Right renal pelvis (tissue), 4 donors: ENCODE data around the gene ACSBG1. TPM values are rescaled to one million over a fixed set of nuclear protein-coding genes. Genes with fewer than 3 reads are reported as not detected.

Experiments
- DNase-seq, 4 donors: peaks; one replicate each; pipeline ENCODE4 v3.0.0-alpha.2; 2013; ENCODE audit warnings: low read depth in 4 of 4, low spot score in 3 of 4, missing footprints in 1 of 4
- polyA plus RNA-seq, 4 donors: library from polyadenylated mRNA; unstranded; fragments of 120-200 nt; gene quantifications; one replicate each; pipeline ENCODE4 v1.2.1, GENCODE V29; 2013; ENCODE audit not compliant: insufficient read length in 4 of 4

ACSBG1 gene, protein sequence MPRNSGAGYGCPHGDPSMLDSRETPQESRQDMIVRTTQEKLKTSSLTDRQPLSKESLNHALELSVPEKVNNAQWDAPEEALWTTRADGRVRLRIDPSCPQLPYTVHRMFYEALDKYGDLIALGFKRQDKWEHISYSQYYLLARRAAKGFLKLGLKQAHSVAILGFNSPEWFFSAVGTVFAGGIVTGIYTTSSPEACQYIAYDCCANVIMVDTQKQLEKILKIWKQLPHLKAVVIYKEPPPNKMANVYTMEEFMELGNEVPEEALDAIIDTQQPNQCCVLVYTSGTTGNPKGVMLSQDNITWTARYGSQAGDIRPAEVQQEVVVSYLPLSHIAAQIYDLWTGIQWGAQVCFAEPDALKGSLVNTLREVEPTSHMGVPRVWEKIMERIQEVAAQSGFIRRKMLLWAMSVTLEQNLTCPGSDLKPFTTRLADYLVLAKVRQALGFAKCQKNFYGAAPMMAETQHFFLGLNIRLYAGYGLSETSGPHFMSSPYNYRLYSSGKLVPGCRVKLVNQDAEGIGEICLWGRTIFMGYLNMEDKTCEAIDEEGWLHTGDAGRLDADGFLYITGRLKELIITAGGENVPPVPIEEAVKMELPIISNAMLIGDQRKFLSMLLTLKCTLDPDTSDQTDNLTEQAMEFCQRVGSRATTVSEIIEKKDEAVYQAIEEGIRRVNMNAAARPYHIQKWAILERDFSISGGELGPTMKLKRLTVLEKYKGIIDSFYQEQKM
- polyA plus RNA-seq: under 1 TPM; 0.55 to 0.96 (median 0.80) TPM

DNA sequence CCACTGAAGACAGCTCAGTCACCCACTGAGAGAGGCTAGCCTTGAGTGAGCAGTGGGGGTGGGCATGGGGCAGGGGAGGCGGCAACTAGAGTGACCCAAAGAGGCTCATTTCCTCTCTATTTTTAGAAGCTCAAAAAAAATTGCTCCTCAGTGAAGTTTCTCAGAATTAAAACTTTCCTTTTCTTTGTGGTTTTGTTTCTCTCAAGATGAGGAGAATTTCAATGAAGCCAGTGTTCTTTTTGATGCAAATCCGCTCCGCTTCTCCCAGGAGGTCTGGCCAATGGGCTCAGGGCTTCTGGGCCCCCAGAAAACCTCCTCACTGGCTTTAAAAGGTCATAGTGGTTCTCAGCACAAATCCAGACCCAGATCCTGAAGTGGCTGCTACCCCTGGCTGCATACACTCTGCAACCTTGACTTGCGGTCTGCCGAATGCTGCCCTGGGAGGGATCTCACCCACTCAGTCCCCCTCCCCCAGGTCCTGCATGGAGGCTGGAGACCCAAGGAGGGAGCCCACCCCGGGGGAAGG, at the start of gene ACSBG1:
Gene ACSBG1, minus strand, starts transcription at position 51 of the 526 bp plus-strand sequence. CDS start 64 bp downstream, outside the sequence.
- no peak for DNase-seq

DNA sequence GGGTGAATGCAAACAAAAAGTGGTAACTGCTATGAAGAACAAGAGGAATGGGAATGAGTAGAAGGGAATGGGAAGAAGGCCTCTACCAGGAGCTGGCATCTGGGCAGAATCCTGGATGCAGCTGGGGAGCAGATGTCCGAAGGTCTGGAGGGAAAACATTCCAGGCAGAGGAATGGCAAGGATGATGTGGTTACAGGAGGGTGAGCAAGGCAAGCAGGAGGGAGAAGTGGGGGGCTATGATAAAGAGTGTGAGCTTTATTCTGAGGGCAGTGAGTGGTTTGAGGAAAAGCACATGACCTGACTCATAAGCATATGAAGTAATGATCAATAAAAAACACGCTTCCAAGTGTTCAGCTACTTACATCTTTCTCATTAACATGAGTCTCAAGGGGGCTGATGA, 48.0 kb upstream of the ACSBG1 start:
- DNase-seq: no peak

DNA sequence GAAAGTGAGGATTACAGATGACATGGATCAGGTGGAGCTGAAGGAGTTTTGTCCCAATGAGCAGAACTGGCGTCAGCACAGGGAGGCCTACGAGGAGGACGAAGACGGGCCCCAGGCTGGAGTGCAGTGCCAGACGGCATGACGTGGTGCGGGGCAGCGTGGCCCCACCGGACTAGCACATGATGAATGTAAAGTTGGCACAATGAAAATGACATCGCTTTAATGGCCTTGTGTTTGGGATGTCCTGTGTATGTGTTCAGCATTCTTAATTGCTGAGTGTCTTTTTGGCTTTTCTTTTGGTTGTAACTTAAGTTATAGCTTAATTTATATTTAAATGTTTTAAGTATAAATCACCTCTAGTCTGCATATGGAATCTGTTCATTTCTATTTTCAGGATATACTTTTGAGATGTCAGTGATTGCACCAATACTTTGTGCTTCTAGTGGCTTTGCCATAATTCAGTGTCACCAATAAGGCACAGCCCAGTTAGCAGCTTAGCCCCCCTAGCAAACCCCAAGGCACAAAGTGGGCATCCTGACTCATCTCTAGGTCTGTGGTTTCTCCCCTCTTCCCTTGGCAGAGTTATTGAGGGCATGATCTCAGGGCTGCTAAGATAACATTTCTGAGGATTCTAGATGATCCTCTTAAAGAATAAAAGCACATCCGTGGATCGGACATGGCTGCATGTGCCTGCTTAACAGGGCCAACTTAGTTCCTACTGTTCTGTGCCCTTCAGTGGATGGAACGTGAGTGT, 46.1 kb upstream of the ACSBG1 start:
- DNase-seq: no peak

DNA sequence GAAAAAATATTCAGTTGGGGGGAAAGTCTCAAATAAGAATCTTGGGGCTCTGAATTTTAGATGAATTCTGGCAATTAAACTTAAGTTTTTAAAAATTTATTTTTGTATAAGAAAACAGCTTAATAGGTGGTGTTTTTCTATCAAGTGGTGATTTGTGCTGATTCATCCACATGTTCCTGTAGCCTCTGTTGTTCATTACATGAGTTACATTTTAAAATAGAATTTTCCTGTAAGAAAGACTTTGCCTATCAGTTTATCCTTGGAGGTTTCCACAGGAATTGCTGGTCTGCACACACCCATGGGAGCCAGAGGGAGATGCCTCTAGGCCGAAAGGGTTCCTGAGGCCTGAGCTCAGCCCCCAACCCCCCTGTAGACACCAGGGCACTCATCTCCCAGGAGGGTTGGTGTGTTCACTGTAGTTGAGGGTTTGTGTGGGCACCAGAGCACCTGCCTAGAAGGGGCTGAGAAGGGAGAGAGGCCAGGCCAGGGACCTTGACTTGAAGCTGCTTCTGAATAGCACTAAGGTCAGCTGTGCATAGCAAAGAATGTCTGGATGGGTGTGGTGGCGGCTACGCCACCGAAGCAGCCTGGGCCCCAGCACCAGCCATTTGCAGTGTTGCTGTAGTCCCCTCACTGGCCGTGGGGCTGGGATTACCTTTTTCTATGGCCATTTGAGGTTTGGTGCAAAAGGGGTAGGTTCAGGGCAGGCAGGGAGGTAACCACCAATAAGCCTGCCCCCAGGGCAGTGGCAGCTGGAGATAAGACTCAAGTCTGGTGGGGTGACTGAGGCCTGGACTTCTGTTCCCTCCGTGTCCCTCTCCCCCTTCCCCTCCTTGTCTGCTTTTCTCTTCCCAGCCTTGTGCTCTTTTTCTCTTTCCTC, 41.9 kb upstream of the ACSBG1 start:
- no peak for DNase-seq

DNA sequence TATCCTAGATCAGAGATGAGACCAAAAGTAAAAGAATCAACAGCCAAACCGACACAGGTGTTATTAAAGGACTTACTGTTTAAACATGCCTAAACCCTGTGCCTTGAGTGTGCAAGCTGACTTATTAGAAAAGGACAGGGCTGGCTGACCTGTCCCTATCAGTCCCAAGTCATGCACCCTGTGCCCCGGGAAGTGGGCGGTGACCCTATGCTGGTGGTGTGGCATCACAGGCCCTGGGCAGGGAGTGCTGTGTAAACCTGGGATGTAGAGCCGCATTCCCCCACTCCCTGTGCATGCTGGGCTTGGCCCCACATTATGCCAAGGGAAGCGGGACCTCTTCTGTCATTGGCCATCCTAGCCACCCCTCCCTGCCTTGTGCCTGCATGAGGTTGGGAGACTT, 40.6 kb upstream of the ACSBG1 start:
- DNase-seq: no peak

DNA sequence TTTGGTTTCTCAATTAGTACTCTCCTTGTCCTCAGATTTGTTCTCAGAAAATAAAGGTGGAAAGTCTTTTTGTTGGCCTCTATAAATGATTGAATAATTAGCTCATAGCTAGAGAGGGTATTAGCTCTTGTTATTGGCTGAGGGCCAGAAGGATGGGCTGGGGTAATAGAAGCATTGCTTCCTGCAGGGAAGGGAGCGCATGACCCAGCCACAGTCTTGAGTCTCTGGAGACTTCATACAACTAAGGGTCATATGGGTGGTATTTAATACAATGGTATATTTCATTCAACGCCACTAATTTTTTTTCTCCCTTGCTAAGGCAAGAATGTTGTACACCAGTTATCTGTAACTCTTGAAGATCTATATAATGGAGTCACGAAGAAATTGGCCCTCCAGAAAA, 38.4 kb upstream of the ACSBG1 start:
- DNase-seq: no peak

DNA sequence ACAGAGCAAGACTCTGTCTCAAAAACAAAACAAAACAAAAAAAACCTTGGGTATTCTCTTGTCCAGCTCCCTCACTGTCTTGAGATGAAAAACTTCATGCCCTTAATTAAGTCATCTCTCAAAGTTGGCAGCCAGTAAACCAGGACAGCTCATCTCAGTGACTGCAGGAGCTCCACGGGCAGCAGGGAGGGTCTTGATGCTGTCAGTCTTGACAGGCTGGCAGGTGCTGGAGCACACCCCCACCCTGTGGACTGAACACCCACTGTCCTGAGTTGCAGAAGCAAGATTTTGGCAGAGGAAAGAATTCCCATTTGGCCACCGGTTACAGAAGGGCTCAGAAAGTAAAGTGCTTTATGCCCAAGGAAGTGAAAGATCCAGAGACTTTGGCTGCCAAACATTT, 38.0 kb upstream of the ACSBG1 start:
- no peak for DNase-seq

DNA sequence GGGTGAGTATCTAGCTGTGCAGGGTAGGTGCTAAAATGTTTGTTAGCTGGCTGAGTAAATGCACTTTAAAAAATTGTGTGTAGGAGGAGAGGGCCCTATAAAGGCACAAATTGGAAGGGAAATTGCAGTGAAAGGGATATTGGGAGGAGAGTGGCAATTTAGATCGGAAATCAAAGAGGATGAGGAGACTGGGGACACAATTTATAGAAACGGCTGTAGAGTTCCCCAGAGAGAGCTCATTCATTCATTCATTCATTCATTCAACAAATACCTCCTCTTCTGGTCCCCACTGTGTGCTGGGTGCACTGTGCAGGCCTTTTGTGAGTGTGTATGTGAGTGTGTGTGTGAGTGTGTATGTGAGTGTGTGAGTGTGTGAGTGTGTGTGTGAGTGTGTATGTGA, 32.4 kb upstream of the ACSBG1 start:
- DNase-seq: no peak

DNA sequence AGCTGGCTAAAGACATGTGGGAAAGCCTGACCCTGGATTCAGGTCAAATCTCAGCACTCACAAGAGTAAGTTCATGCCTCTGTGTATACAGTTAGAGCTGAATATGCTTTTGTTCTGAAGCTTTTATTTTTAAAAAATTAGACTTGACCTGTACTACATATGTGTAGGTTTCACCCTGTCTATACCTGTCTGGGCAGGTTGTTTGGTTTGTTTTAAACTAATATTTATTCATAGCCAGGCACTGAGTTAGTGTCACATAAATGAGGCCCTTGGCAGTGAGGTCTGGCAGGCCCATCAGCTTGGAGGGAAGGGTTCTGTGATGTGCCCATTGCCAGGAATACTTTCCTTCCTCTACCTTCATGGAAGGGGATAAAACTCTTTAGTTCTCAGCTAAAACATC, 31.9 kb upstream of the ACSBG1 start:
- no peak for DNase-seq

DNA sequence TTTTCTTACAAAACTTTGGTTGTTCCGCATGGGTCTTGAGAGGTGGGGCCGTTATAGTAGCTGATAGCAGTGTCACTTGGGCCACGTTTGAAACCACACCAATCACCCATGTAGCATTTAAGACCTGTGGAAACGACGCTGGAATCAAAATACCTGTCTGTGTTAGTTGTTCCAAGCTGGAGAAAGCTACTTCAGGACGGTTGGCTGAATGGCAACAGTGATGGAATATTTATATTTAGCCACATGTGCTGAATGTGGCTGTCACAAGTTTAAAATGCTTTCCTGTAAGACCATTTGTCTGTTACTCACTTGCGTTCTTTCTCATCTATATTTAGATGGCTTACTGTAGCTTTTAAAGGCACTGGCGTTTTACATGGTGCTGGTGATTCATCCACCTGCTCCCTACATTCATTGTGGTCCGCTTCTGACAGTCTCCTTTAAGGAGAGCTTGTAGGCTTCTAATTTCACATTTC, 31.4 kb upstream of the ACSBG1 start:
- DNase-seq: no peak

DNA sequence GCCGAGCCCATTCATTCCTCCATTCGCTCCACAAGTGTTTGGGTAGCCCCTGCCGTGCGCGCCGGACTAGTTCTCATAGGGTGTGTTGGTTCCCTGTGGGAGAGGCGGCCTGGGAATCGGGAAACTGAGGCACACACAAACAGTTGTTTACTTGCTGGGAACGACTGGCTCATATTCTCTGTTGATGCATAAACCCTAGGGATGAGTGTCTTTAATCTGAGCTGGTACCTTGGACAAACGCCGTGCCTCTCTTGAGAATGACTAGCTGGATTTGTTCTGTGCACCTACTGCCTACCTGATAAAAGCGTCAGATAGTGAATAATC, 30.7 kb upstream of the ACSBG1 start:
- DNase-seq: no peak

DNA sequence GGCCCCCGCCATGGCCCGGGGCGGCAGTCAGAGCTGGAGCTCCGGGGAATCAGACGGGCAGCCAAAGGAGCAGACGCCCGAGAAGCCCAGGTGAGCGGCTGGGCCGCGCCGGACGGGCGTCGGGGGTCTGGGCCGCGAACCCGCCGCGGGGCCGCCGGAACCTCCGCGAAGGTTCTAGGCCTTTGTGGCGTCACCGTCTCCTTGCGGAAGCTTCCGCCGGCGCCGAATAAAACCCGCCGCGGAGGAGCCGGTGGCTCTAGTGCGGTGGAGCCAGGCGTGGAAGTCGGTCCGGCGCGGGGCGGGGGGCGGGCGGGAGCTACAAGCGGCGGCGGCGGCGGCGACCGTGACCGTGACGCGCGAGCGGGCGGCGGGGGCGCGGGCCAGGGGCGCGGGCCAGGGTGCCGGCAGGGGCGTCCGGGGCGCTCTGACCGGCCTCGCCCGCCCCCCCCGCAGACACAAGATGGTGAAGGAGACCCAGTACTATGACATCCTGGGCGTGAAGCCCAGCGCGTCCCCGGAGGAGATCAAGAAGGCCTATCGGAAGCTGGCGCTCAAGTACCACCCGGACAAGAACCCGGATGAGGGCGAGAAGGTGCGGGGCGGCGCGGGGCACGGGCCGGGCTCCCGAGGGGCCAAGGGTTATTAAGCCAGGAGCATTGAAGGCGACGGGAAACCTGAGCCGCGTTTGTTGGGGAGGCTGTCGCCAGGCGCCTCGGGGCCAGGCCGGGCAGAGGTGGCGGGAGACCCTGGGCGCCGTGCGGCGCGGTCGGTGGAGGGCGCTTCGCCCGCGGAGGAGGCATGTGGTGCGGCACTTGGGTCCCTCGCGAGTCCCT, 30.2 kb upstream of the ACSBG1 start, which contains the start of gene DNAJA4:
Gene DNAJA4, plus strand, starts transcription at position 259 of the 833 bp plus-strand sequence. Its CDS starts 202 bp downstream, at position 461.
- DNase-seq: peak in 3 of 4 donors; percentile 20 to 42 (median 25)

DNA sequence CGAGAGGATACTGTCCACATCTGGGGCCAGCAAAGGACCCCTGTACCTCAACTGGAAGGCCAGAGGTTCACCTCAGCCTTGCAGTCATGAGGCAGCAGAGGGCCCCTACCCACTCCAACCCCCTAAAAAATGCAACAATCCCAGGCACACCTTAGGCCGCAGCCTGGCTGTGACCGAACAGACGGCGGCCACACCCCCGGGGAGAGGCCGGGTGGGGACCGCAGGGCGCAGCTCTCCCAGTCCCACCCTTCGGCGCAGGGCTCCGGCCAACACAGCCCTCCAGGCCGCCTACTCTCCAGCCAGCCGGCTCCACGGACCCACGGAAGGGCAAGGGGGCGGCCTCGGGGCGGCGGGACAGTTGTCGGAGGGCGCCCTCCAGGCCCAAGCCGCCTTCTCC, 29.5 kb upstream of the ACSBG1 start:
- no peak for DNase-seq

DNA sequence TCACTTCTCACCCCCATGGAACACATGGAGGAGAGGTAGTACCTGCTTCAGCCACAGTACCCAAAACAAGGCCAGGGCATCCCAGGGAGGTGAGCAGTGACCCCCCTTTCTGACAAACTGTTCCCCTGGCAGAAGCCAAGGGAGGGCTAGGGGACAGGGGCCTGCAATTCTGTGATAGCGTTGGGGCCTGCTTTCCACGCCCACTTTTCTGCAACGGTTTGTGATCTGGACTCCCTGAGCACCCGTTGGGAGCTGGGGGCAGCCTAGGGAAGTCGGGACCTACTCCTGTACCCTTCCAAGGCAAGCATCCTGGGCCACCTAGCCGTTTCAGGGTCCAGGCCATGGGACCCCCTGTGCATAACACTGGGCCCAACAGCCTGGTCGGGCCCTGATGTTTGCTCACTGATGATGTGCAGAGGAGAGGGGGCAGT, 29.0 kb upstream of the ACSBG1 start:
- DNase-seq: no peak

DNA sequence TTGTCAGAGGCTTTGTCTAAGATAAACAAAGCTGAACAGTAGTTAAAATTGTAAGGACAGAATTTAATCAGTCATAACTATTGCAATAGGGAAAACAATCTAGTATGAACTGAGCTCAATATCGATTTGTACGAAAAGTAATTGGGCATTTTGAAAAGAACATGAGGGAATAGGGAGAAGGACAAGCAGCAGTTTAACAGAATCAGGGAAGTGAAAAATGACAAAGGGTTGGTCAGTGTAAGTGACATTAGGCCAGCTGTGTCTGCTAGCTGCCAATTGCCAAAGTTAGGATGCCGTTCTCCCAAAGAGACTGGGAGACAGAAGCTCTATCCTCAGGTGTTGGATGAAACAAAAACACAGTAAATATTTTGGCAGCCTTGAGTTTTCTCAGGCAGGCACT, 26.7 kb upstream of the ACSBG1 start:
- DNase-seq: no peak

DNA sequence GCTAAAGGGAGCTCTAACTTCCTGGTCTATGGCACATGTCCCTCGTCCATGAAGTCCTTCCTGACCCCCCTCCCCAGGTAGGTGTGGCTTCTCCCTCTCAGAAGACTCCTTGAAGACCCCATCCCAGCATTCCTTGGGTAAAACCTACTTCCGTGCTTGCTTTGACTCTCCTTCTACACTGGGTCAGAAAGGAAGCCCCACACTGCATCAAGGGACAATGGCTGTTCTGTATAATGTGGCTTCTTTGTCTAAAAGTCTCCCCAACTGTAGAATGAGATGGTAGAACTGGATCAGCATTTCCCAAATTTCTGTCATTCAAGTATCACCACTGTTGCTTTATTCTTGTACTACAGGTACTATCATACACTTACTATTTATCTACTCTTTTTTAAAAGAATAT, 26.1 kb upstream of the ACSBG1 start:
- no peak for DNase-seq

DNA sequence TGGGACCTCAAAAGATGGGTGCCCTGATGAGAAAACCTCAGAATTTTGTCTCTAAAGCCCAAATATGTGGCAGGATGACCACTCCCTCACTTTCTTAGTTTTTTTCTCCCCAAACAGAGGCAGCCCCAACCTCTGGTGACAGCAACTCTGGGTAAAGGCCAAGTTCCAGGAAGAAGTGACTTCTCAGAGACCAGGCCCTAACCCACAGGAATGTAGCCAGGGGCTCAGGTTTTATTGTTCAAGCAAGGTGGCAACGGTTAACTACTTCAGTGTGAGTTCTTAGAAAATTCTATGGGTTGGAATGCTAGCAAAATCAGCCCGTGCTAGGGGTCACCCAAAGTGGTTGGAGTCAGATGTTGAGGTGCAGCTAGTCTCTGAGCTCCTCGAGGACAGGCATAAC, 24.9 kb upstream of the ACSBG1 start:
- DNase-seq: no peak

DNA sequence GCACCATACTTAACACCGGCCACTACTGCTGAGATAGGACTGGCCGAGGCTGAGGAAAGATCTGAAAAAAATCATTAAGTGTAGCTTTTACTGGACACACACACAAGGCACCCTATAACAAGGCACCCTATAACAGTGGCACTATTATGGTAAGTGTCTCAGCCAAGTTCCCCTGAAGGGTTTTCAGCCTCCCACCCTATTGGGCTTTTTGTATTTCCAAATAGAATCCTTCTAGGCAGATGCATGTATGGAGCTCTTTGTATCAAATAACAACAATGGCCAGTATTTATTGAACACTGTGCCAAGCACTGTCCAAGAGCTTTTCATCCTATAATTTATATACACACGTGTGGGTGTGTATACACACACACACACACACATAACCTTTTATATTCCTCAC, 23.3 kb upstream of the ACSBG1 start:
- no peak for DNase-seq

DNA sequence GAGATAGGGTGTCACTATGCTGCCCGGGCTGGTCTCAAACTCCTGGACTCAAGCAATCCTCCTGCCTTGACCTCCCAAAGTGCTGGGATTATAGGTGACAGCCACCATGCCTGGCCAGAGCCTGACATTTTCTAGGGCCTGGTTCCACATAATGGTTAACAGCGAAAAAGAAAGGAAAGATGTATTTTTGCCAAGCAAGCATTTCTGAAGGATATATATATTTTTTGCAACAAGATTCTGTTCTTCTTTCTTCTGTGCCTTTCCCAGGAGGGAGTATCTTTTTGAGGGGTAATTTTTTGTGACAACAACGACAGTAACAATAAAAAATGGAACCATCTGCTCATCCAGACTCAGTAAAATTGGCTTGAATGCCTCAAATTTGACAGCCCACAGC, 21.7 kb upstream of the ACSBG1 start:
- DNase-seq: no peak
